Measurements from ENCODE around the gene FILIP1L.

FILIP1L gene

GRCh38 chr3:100008081-100008698 lies 106.1 kb downstream of the FILIP1L start:
- Histone ChIP-seq H3K36me3 (ENCODE audit: insufficient read depth) (no peaks in the 10 kb centered on the region), H3K27me3 (ENCODE audit: insufficient read depth, low read depth) (no peaks in the 10 kb centered on the region), H4K20me1 (ENCODE audit: insufficient read depth) (no peaks in the 10 kb centered on the region), H3K27ac (no peak overlapping the region), H3K4me1 (ENCODE audit: low read depth, poor library complexity, severe bottlenecking) (peaks cover 12% of the 10 kb centered on the region), H3K4me3 (IDR thresholded peaks at IDR 0.05; ENCODE audit: insufficient read depth, low read depth, low read length) (no peak overlapping the region), H3K4me2 (no peak overlapping the region), H3K9ac (no peak overlapping the region), H2AFZ (ENCODE audit: low read depth) (no peak overlapping the region), H3K79me2 (ENCODE audit: insufficient read depth, low read depth) (no peaks in the 10 kb centered on the region)
- no peak for TF ChIP-seq CTCF (conservative IDR thresholded peaks at IDR 0.05; ENCODE audit: low read depth, low read length)

GRCh38 chr3:100007313-100007712 lies 107.0 kb downstream of the FILIP1L start:
- Histone ChIP-seq H3K27ac (no peak overlapping the region), H3K27me3 (ENCODE audit: insufficient read depth, low read depth) (no peaks in the 10 kb centered on the region), H4K20me1 (ENCODE audit: insufficient read depth) (no peaks in the 10 kb centered on the region), H3K4me2 (no peak overlapping the region), H3K9ac (no peak overlapping the region), H3K36me3 (ENCODE audit: insufficient read depth) (no peaks in the 10 kb centered on the region), H3K79me2 (ENCODE audit: insufficient read depth, low read depth) (no peaks in the 10 kb centered on the region), H2AFZ (ENCODE audit: low read depth) (no peak overlapping the region), H3K4me1 (ENCODE audit: low read depth, poor library complexity, severe bottlenecking) (peaks cover 12% of the 10 kb centered on the region), H3K4me3 (IDR thresholded peaks at IDR 0.05; ENCODE audit: insufficient read depth, low read depth, low read length) (no peak overlapping the region)
- no peak for TF ChIP-seq CTCF (conservative IDR thresholded peaks at IDR 0.05; ENCODE audit: low read depth, low read length)

- no peak for TF ChIP-seq CTCF (conservative IDR thresholded peaks at IDR 0.05; ENCODE audit: low read depth, low read length)
- Histone ChIP-seq H3K4me2 (no peak overlapping the region), H4K20me1 (ENCODE audit: insufficient read depth) (no peaks in the 10 kb centered on the region), H3K79me2 (ENCODE audit: insufficient read depth, low read depth) (no peaks in the 10 kb centered on the region), H2AFZ (ENCODE audit: low read depth) (no peak overlapping the region), H3K9ac (no peak overlapping the region), H3K27me3 (ENCODE audit: insufficient read depth, low read depth) (no peaks in the 10 kb centered on the region), H3K4me1 (ENCODE audit: low read depth, poor library complexity, severe bottlenecking) (peaks cover 12% of the 10 kb centered on the region), H3K4me3 (IDR thresholded peaks at IDR 0.05; ENCODE audit: insufficient read depth, low read depth, low read length) (no peak overlapping the region), H3K27ac (no peak overlapping the region), H3K36me3 (ENCODE audit: insufficient read depth) (no peaks in the 10 kb centered on the region)
Observed at GRCh38 chr3:100006570-100007271, 107.6 kb downstream of the FILIP1L start.

- no peak overlapping the region for H3K9ac ChIP-seq
- H3K4me3 ChIP-seq (IDR thresholded peaks at IDR 0.05; ENCODE audit: insufficient read depth, low read depth, low read length) = no peak overlapping the region
- no peaks in the 10 kb centered on the region for H4K20me1 ChIP-seq (ENCODE audit: insufficient read depth)
- H3K4me2 ChIP-seq = no peak overlapping the region
- H3K4me1 ChIP-seq (ENCODE audit: low read depth, poor library complexity, severe bottlenecking) = peaks cover 12% of the 10 kb centered on the region
- TF ChIP-seq CTCF (conservative IDR thresholded peaks at IDR 0.05; ENCODE audit: low read depth, low read length) = no peak
- H3K27me3 ChIP-seq (ENCODE audit: insufficient read depth, low read depth) = no peaks in the 10 kb centered on the region
- H3K36me3 ChIP-seq (ENCODE audit: insufficient read depth) = no peaks in the 10 kb centered on the region
- H3K79me2 ChIP-seq (ENCODE audit: insufficient read depth, low read depth) = no peaks in the 10 kb centered on the region
- H2AFZ ChIP-seq (ENCODE audit: low read depth) = no peak overlapping the region
- H3K27ac ChIP-seq = no peak overlapping the region
Observed at GRCh38 chr3:100005665-100006393, 108.5 kb downstream of the FILIP1L start.
